Hepatocyte (in vitro differentiated cells): ENCODE measurements around the gene NTF4.

ENCODE experiments used
- EZH2 ChIP-seq: fragments of 200-600 bp; sonication (generic); IDR thresholded peaks from 2 replicates; pipeline ENCODE4 v1.6.1; 2016; ENCODE audit warnings: antibody characterized with exemption, mild to moderate bottlenecking, borderline replicate concordance
- EZH2phosphoT487 ChIP-seq: fragments of 200-600 bp; sonication (generic); IDR thresholded peaks from one replicate; pipeline ENCODE4 v1.6.1; 2018; ENCODE audit warnings: antibody characterized with exemption, mild to moderate bottlenecking, low read depth, moderate library complexity; ENCODE audit not compliant: unreplicated experiment, severe bottlenecking
- TF ChIP-seq, protein P1 (sequence below): fragments of 200-600 bp; sonication (generic); IDR thresholded peaks from 2 replicates; pipeline ENCODE4 v1.5.1; 2016; ENCODE audit warnings: antibody characterized with exemption, mild to moderate bottlenecking; ENCODE audit not compliant: poor library complexity

DNA sequence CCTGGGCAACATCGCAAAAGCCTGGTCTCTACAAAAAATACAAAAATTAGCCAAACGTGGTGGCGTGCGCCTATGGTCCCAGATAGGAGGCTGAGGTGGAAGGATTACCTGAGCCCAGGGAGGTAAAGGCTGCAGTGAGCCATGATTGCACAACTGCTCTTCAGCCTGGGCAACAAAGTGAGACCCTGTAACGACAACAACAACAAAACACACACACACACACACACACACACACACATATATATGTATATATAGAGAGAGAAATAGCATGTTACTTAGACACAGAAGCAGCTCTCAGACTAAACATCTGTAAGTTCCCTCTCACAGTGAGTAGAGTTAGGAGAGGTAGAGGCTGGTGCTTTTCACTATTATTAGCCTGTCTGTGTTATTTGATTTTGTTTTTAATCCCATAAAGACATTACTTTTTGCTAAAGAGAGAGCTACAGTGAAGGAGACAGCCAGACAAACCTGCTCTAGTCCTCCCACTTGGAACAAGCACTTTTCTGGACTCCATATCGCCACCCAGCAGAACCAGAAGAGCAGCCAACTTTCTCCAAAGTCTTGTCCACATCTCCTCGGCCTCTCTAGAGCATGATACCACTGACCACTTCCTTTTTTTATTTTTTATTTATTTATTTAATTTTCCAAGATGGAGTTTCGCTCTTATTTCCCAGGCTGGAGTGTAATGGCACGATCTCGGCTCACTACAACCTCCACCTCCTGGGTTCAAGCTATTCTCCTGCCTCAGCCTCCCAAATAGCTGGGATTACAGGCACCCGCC is 46.8 kb upstream of the NTF4 start:
- TF ChIP-seq, protein P1, sequence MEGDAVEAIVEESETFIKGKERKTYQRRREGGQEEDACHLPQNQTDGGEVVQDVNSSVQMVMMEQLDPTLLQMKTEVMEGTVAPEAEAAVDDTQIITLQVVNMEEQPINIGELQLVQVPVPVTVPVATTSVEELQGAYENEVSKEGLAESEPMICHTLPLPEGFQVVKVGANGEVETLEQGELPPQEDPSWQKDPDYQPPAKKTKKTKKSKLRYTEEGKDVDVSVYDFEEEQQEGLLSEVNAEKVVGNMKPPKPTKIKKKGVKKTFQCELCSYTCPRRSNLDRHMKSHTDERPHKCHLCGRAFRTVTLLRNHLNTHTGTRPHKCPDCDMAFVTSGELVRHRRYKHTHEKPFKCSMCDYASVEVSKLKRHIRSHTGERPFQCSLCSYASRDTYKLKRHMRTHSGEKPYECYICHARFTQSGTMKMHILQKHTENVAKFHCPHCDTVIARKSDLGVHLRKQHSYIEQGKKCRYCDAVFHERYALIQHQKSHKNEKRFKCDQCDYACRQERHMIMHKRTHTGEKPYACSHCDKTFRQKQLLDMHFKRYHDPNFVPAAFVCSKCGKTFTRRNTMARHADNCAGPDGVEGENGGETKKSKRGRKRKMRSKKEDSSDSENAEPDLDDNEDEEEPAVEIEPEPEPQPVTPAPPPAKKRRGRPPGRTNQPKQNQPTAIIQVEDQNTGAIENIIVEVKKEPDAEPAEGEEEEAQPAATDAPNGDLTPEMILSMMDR = no peak
- TF ChIP-seq EZH2phosphoT487 (no peak), EZH2 (no peak)
